GM19463 (cell line): ENCODE measurements around the gene MICAL3.

Experiments used
- ATAC-seq: cut with Tn5 transposase; IDR thresholded peaks from one replicate; pipeline ENCODE4 v1.9.1; 2021; ENCODE audit warnings: mild to moderate bottlenecking, moderate library complexity; ENCODE audit not compliant: unreplicated experiment

MICAL3 gene

GRCh38 chr22:17825876-17826550, 198.3 kb downstream of the MICAL3 start:
- no peak for ATAC-seq

GRCh38 chr22:17824457-17824856, 199.9 kb downstream of the MICAL3 start:
- ATAC-seq: no peak

- no peak for ATAC-seq
These were observed 200.4 kb downstream of the MICAL3 start for GRCh38 chr22:17823964-17824363.

- ATAC-seq: no peak
These were observed 201.1 kb downstream of the MICAL3 start for GRCh38 chr22:17823226-17823625.

- ATAC-seq: no peak
These were observed 202.3 kb downstream of the MICAL3 start for GRCh38 chr22:17822087-17822486.

- ATAC-seq: no peak
These were observed 203.4 kb downstream of the MICAL3 start for GRCh38 chr22:17820879-17821439.

- ATAC-seq: no peak
These were observed 205.7 kb downstream of the MICAL3 start for GRCh38 chr22:17818649-17819048.

- ATAC-seq: no peak
These were observed 206.2 kb downstream of the MICAL3 start for GRCh38 chr22:17818180-17818579.

- ATAC-seq: no peak
These were observed 206.8 kb downstream of the MICAL3 start for GRCh38 chr22:17817511-17818065.

- no peak for ATAC-seq
These were observed 207.3 kb downstream of the MICAL3 start for GRCh38 chr22:17817079-17817478.

GRCh38 chr22:17816649-17817048, 207.7 kb downstream of the MICAL3 start:
- no peak for ATAC-seq

- ATAC-seq: no peak
These were observed 208.6 kb downstream of the MICAL3 start for GRCh38 chr22:17815703-17816254.

GRCh38 chr22:17814830-17815229, 209.5 kb downstream of the MICAL3 start:
- ATAC-seq: no peak

GRCh38 chr22:17814084-17814483, 210.3 kb downstream of the MICAL3 start:
- no peak for ATAC-seq

GRCh38 chr22:17811119-17811518, 213.2 kb downstream of the MICAL3 start:
- ATAC-seq: no peak

- no peak for ATAC-seq
These were observed 213.7 kb downstream of the MICAL3 start for GRCh38 chr22:17810570-17811116.

- ATAC-seq: no peak
These were observed 215.5 kb downstream of the MICAL3 start for GRCh38 chr22:17808693-17809403.

GRCh38 chr22:17807578-17808410, 216.6 kb downstream of the MICAL3 start:
- no peak for ATAC-seq

GRCh38 chr22:17807086-17807485, 217.3 kb downstream of the MICAL3 start:
- no peak for ATAC-seq

GRCh38 chr22:17806437-17806836, 217.9 kb downstream of the MICAL3 start:
- ATAC-seq: no peak
